ENCODE results near the gene F13B. TPM values are rescaled to one million over a fixed set of nuclear protein-coding genes. Genes with fewer than 3 reads are reported as not detected.

The F13B gene
- total RNA-seq, 1 experiment from 2014 or later = not detected

Other genes starting within 250 kb of the F13B start
- not detected in 2 replicates for gene CFHR1, start 247.5 kb downstream of the F13B start, total RNA-seq (2014; rRNA removed; shearing (Covaris generic); ENCODE audit: low replicate concordance)
- not detected in 2 replicates for gene CFHR4, start 179.2 kb downstream of the F13B start, total RNA-seq (2014; rRNA removed; shearing (Covaris generic); ENCODE audit: low replicate concordance)
- gene CFHR2, start 123.5 kb downstream of the F13B start, total RNA-seq (2014; rRNA removed; shearing (Covaris generic); ENCODE audit: low replicate concordance) = not detected in 2 replicates
- gene CFHR5, start 89.7 kb downstream of the F13B start, total RNA-seq (2014; rRNA removed; shearing (Covaris generic); ENCODE audit: low replicate concordance) = not detected in 2 replicates
- gene ASPM, start 79.4 kb upstream of the F13B start, total RNA-seq (2014; rRNA removed; shearing (Covaris generic); ENCODE audit: low replicate concordance) = 32.5 and 53.4 TPM in 2 replicates
- gene ZBTB41, start 134.0 kb upstream of the F13B start, total RNA-seq (2014; rRNA removed; shearing (Covaris generic); ENCODE audit: low replicate concordance) = 9.3 and 18.4 TPM in 2 replicates
- gene CRB1, start 201.0 kb upstream of the F13B start, total RNA-seq (2014; rRNA removed; shearing (Covaris generic); ENCODE audit: low replicate concordance) = not detected in 2 replicates

Measured in Karpas-422 (cell line).